ENCODE results near the gene P2RY14.
"Not testable (repeated sequence)": the region's sequence is repeated elsewhere in the genome, so short reads cannot be mapped to it uniquely, and the experiment has no call there.

Gene P2RY14

DNA sequence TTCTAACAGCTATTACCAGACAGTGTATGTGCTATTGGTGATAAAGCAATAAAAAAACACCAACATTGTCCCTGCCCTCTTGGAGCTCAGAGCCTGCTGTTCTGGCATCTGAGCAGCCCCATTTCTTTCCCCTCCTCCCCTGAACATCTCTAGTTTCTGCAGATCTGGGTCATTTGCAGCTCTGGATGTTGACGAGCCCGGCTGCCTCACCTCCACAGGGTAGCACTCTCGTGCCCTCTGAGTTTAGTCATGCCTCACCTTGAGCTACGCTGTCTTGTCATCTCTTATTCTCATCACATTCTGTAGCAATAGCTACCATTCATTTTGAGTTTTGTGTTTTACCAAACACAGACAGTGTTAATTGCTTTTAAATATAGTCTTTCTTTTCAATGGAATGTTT is 45.4 kb downstream of the P2RY14 start:
- Histone ChIP-seq H3K9ac (ENCODE audit: low read depth in 1 of 2, low read length in 2 of 2) (no peak overlapping the region), H3K4me1 (ENCODE audit: control insufficient read depth in 1 of 2, insufficient read depth in 2 of 2, low read length in 2 of 2) (peaks cover 0 to 7% of the 10 kb centered on the region in 2 donors), H3K4me3 (ENCODE audit: low read depth in 1 of 2, low read length in 2 of 2) (no peak overlapping the region), H3K36me3 (ENCODE audit: control insufficient read depth in 1 of 2, insufficient read depth in 2 of 2, low read length in 2 of 2) (no peaks in the 10 kb centered on the region), H3K27me3 (ENCODE audit: control insufficient read depth in 1 of 2, insufficient read depth in 2 of 2, low read length in 2 of 2) (no peaks in the 10 kb centered on the region), H3K27ac (ENCODE audit: low read depth, low read length) (no peak overlapping the region), H3K9me3 (ENCODE audit: control insufficient read depth in 1 of 2, low read length in 2 of 2) (no peaks in the 10 kb centered on the region)

DNA sequence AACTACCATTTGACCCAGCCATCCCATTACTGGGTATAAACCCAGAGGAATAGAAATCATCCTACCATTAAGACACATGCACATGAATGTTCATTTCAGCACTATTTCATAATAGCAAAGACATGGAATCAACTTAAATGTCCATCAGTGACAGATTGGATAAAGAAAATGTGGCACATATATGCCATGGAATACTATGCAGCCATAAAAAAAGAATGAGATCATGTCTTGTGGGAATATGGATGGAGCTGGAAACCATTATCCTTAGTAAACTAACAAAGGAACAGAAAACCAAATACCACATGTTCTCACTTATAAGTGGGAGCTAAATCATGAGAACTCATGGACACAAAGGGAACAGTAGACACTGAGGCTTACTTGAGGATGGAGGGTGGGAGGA is 45.9 kb downstream of the P2RY14 start:
- not testable (repeated sequence) for H3K9ac ChIP-seq (ENCODE audit: low read depth in 1 of 2, low read length in 2 of 2); H3K27me3 ChIP-seq (ENCODE audit: control insufficient read depth in 1 of 2, insufficient read depth in 2 of 2, low read length in 2 of 2); H3K4me3 ChIP-seq (ENCODE audit: low read depth in 1 of 2, low read length in 2 of 2); H3K36me3 ChIP-seq (ENCODE audit: control insufficient read depth in 1 of 2, insufficient read depth in 2 of 2, low read length in 2 of 2); H3K9me3 ChIP-seq (ENCODE audit: control insufficient read depth in 1 of 2, low read length in 2 of 2); H3K27ac ChIP-seq (ENCODE audit: low read depth, low read length)
- H3K4me1 ChIP-seq (ENCODE audit: control insufficient read depth in 1 of 2, insufficient read depth in 2 of 2, low read length in 2 of 2) = peaks cover 2 to 13% of the 10 kb centered on the region in 2 donors

GRCh38 chr3:151230646-151231045 is 47.7 kb downstream of the P2RY14 start:
- H3K27ac ChIP-seq (ENCODE audit: low read depth, low read length) = no peak overlapping the region
- no peak overlapping the region for H3K4me3 ChIP-seq (ENCODE audit: low read depth in 1 of 2, low read length in 2 of 2)
- no peaks in the 10 kb centered on the region for H3K27me3 ChIP-seq (ENCODE audit: control insufficient read depth in 1 of 2, insufficient read depth in 2 of 2, low read length in 2 of 2)
- H3K9me3 ChIP-seq (ENCODE audit: control insufficient read depth in 1 of 2, low read length in 2 of 2) = no peaks in the 10 kb centered on the region
- no peaks in the 10 kb centered on the region for H3K36me3 ChIP-seq (ENCODE audit: control insufficient read depth in 1 of 2, insufficient read depth in 2 of 2, low read length in 2 of 2)
- peaks cover 9 to 18% of the 10 kb centered on the region in 2 donors for H3K4me1 ChIP-seq (ENCODE audit: control insufficient read depth in 1 of 2, insufficient read depth in 2 of 2, low read length in 2 of 2)
- no peak overlapping the region for H3K9ac ChIP-seq (ENCODE audit: low read depth in 1 of 2, low read length in 2 of 2)

- Histone ChIP-seq H3K9me3 (ENCODE audit: control insufficient read depth in 1 of 2, low read length in 2 of 2) (no peaks in the 10 kb centered on the region), H3K4me3 (ENCODE audit: low read depth in 1 of 2, low read length in 2 of 2) (no peak overlapping the region), H3K27me3 (ENCODE audit: control insufficient read depth in 1 of 2, insufficient read depth in 2 of 2, low read length in 2 of 2) (no peaks in the 10 kb centered on the region), H3K9ac (ENCODE audit: low read depth in 1 of 2, low read length in 2 of 2) (no peak overlapping the region), H3K36me3 (ENCODE audit: control insufficient read depth in 1 of 2, insufficient read depth in 2 of 2, low read length in 2 of 2) (no peaks in the 10 kb centered on the region), H3K4me1 (ENCODE audit: control insufficient read depth in 1 of 2, insufficient read depth in 2 of 2, low read length in 2 of 2) (peaks cover 9 to 18% of the 10 kb centered on the region in 2 donors), H3K27ac (ENCODE audit: low read depth, low read length) (no peak overlapping the region)
Measured at GRCh38 chr3:151228666-151229040, 49.7 kb downstream of the P2RY14 start.

- H3K36me3 ChIP-seq (ENCODE audit: control insufficient read depth in 1 of 2, insufficient read depth in 2 of 2, low read length in 2 of 2) = no peaks in the 10 kb centered on the region
- H3K4me1 ChIP-seq (ENCODE audit: control insufficient read depth in 1 of 2, insufficient read depth in 2 of 2, low read length in 2 of 2) = peaks cover 9 to 18% of the 10 kb centered on the region in 2 donors
- no peak overlapping the region for H3K9ac ChIP-seq (ENCODE audit: low read depth in 1 of 2, low read length in 2 of 2)
- H3K4me3 ChIP-seq (ENCODE audit: low read depth in 1 of 2, low read length in 2 of 2) = no peak overlapping the region
- H3K27me3 ChIP-seq (ENCODE audit: control insufficient read depth in 1 of 2, insufficient read depth in 2 of 2, low read length in 2 of 2) = no peaks in the 10 kb centered on the region
- H3K27ac ChIP-seq (ENCODE audit: low read depth, low read length) = no peak overlapping the region
- H3K9me3 ChIP-seq (ENCODE audit: control insufficient read depth in 1 of 2, low read length in 2 of 2) = no peaks in the 10 kb centered on the region
Measured at GRCh38 chr3:151227807-151228665, 50.3 kb downstream of the P2RY14 start.

DNA sequence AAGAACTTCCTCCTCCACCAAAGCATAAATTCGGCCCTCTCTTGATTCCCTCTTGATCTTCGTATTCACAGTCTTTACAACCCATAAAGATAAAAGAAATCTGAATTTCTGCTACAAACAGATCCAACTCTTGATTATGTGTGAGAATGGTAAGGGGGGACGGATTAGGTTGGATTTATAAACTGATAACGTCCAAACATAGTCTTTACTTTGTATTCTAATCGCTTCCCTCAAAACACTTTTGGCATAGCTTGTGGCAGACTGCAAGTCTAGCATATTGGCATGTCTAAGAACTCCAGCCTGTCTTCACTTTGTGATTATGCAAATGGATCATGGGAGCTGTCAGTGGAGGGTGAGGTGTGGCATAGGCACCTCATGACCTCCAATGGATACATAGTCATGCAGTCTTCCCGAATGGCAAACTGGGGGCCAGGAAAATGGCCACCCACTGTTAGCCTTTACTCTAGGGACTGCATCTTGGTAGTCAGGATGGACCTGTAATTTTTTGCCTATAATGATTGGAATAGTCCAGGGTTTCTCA is 51.0 kb downstream of the P2RY14 start:
- H3K27ac ChIP-seq (ENCODE audit: low read depth, low read length) = no peak overlapping the region
- no peak overlapping the region for H3K9ac ChIP-seq (ENCODE audit: low read depth in 1 of 2, low read length in 2 of 2)
- no peaks in the 10 kb centered on the region for H3K36me3 ChIP-seq (ENCODE audit: control insufficient read depth in 1 of 2, insufficient read depth in 2 of 2, low read length in 2 of 2)
- H3K4me3 ChIP-seq (ENCODE audit: low read depth in 1 of 2, low read length in 2 of 2) = no peak overlapping the region
- no peaks in the 10 kb centered on the region for H3K27me3 ChIP-seq (ENCODE audit: control insufficient read depth in 1 of 2, insufficient read depth in 2 of 2, low read length in 2 of 2)
- no peaks in the 10 kb centered on the region for H3K9me3 ChIP-seq (ENCODE audit: control insufficient read depth in 1 of 2, low read length in 2 of 2)
- peaks cover 9 to 18% of the 10 kb centered on the region in 2 donors for H3K4me1 ChIP-seq (ENCODE audit: control insufficient read depth in 1 of 2, insufficient read depth in 2 of 2, low read length in 2 of 2)

DNA sequence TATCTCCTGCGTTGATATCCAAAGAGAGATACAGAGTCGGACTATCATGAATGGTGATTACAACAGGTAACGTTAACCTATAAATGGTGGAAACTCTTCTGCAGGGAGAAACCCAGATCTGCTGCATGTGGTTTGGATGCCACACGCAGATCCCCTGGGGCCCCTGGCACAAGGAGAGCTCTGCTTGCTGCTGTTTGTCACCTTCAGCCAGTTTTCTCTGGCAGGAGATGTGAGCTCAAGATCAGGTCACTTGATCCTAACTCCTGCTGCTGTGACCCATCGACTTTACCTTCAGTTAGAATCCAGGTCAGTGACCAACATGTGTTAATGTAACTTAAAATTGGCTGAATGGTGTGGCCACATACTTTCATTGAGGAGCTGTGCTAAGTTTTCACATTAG is 51.5 kb downstream of the P2RY14 start:
- Histone ChIP-seq H3K4me1 (ENCODE audit: control insufficient read depth in 1 of 2, insufficient read depth in 2 of 2, low read length in 2 of 2) (peaks cover 9 to 18% of the 10 kb centered on the region in 2 donors), H3K9me3 (ENCODE audit: control insufficient read depth in 1 of 2, low read length in 2 of 2) (no peaks in the 10 kb centered on the region), H3K36me3 (ENCODE audit: control insufficient read depth in 1 of 2, insufficient read depth in 2 of 2, low read length in 2 of 2) (no peaks in the 10 kb centered on the region), H3K27me3 (ENCODE audit: control insufficient read depth in 1 of 2, insufficient read depth in 2 of 2, low read length in 2 of 2) (no peaks in the 10 kb centered on the region), H3K9ac (ENCODE audit: low read depth in 1 of 2, low read length in 2 of 2) (no peak overlapping the region), H3K27ac (ENCODE audit: low read depth, low read length) (no peak overlapping the region), H3K4me3 (ENCODE audit: low read depth in 1 of 2, low read length in 2 of 2) (no peak overlapping the region)

DNA sequence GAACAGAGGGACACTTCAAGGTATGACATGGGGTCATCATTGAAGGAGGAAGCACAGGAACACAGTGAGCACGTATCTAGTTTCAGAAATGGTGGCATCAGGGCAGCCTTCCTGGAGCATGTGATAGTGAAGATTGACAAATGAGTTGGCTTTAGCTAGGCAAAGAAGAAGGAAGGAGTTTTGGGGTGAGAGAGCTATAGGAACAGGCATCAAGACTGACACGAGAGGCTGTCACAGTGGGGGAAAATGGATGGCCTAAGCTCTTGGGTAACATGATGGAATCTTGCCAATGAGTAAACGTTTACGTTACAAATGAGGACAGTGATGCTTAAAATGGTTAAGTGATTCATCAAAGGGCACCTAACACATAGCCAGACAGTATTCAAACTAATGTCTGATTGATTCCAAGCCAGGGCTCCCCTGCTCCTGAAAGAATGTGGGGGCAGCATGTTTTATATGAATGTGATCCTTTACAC is 52.2 kb downstream of the P2RY14 start:
- no peaks in the 10 kb centered on the region for H3K27me3 ChIP-seq (ENCODE audit: control insufficient read depth in 1 of 2, insufficient read depth in 2 of 2, low read length in 2 of 2)
- H3K27ac ChIP-seq (ENCODE audit: low read depth, low read length) = no peak overlapping the region
- H3K9me3 ChIP-seq (ENCODE audit: control insufficient read depth in 1 of 2, low read length in 2 of 2) = no peaks in the 10 kb centered on the region
- no peak overlapping the region for H3K9ac ChIP-seq (ENCODE audit: low read depth in 1 of 2, low read length in 2 of 2)
- H3K4me3 ChIP-seq (ENCODE audit: low read depth in 1 of 2, low read length in 2 of 2) = no peak overlapping the region
- H3K4me1 ChIP-seq (ENCODE audit: control insufficient read depth in 1 of 2, insufficient read depth in 2 of 2, low read length in 2 of 2) = peaks cover 9 to 18% of the 10 kb centered on the region in 2 donors
- H3K36me3 ChIP-seq (ENCODE audit: control insufficient read depth in 1 of 2, insufficient read depth in 2 of 2, low read length in 2 of 2) = no peaks in the 10 kb centered on the region

GRCh38 chr3:151225040-151225975 is 53.0 kb downstream of the P2RY14 start:
- no peaks in the 10 kb centered on the region for H3K9me3 ChIP-seq (ENCODE audit: control insufficient read depth in 1 of 2, low read length in 2 of 2)
- no peak overlapping the region for H3K9ac ChIP-seq (ENCODE audit: low read depth in 1 of 2, low read length in 2 of 2)
- no peak overlapping the region for H3K27ac ChIP-seq (ENCODE audit: low read depth, low read length)
- no peaks in the 10 kb centered on the region for H3K36me3 ChIP-seq (ENCODE audit: control insufficient read depth in 1 of 2, insufficient read depth in 2 of 2, low read length in 2 of 2)
- no peaks in the 10 kb centered on the region for H3K27me3 ChIP-seq (ENCODE audit: control insufficient read depth in 1 of 2, insufficient read depth in 2 of 2, low read length in 2 of 2)
- no peak overlapping the region for H3K4me3 ChIP-seq (ENCODE audit: low read depth in 1 of 2, low read length in 2 of 2)
- peaks cover 9 to 18% of the 10 kb centered on the region in 2 donors for H3K4me1 ChIP-seq (ENCODE audit: control insufficient read depth in 1 of 2, insufficient read depth in 2 of 2, low read length in 2 of 2)
